Stimulated activated effector memory CD8-positive, alpha-beta T cell treated with anti-CD3 and anti-CD28 coated beads, Interleukin-12 subunit alpha, Interleukin-12 subunit beta, amount 100 ng/mL, for 72 hours (primary cell): ENCODE results near the gene NHP2.
"Not testable (repeated sequence)": the region's sequence is repeated elsewhere in the genome, so short reads cannot be mapped to it uniquely, and the experiment has no call there.

Source experiments
- ATAC-seq: fragments of 150-1000 bp; cut with Tn5 transposase; 2 replicates; pipeline ENCODE4 v1.10.0; 2021
- DNase-seq, 2 donors: peaks; one replicate each; pipeline ENCODE4 v3.0.0; 2021 to 2022; ENCODE audit warnings: low spot score in 2 of 2
- H3K27ac Mint-ChIP-seq: one replicate; pipeline ENCODE4 v1.8.0; 2022; ENCODE audit warnings: mild to moderate bottlenecking, mixed read lengths
- H3K36me3 Mint-ChIP-seq: one replicate; pipeline ENCODE4 v1.8.0; 2022; ENCODE audit warnings: mild to moderate bottlenecking, mixed read lengths
- H3K4me1 Mint-ChIP-seq: one replicate; pipeline ENCODE4 v1.8.0; 2022; ENCODE audit warnings: mixed read lengths
- H3K4me3 Mint-ChIP-seq: one replicate; pipeline ENCODE4 v1.8.0; 2022; ENCODE audit warnings: mild to moderate bottlenecking, mixed read lengths
- H3K9me3 Mint-ChIP-seq: one replicate; pipeline ENCODE4 v1.8.0; 2022; ENCODE audit warnings: mixed read lengths

Gene NHP2

GRCh38 chr5:178150977-178151734 lies 2.5 kb downstream of the NHP2 start:
- Mint-ChIP-seq H3K27ac (peak overlapping the region; percentile 78), H3K4me1 (peaks cover 64% of the 10 kb centered on the region), H3K4me3 (peak overlapping the region; percentile 95), H3K36me3 (peaks cover 77% of the 10 kb centered on the region), H3K9me3 (no peaks in the 10 kb centered on the region)
- no peak for ATAC-seq
- DNase-seq = no peak

GRCh38 chr5:178149199-178149932 lies 4.3 kb downstream of the NHP2 start:
- DNase-seq = no peak
- no peaks in the 10 kb centered on the region for H3K9me3 Mint-ChIP-seq
- H3K4me3 Mint-ChIP-seq = peak overlapping the region; percentile 22
- ATAC-seq = no peak
- H3K27ac Mint-ChIP-seq = peak overlapping the region; percentile 68
- H3K4me1 Mint-ChIP-seq = peaks cover 68% of the 10 kb centered on the region
- peaks cover 95% of the 10 kb centered on the region for H3K36me3 Mint-ChIP-seq

DNA sequence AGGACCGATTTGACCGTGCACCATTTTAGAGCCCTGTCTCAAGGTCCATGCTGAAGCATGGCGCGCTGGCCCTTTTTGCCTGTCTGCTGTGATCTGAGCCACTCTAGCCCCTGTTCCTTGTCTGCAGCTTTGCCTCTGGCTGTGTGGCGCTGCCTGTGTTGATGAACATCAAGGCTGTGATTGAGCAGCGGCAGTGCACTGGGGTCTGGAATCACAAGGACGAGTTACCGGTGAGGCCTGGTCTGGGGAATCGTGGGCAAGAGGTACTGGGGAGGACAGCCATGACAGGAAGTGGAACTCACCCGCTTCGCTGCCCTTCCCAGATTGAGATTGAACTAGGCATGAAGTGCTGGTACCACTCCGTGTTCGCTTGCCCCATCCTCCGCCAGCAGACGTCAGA lies 6.3 kb downstream of the NHP2 start:
- DNase-seq (no peak), ATAC-seq (no peak)
- H3K4me3 Mint-ChIP-seq = no peak overlapping the region
- no peaks in the 10 kb centered on the region for H3K9me3 Mint-ChIP-seq
- H3K27ac Mint-ChIP-seq = no peak overlapping the region
- H3K36me3 Mint-ChIP-seq = peaks cover 99% of the 10 kb centered on the region
- peaks cover 56% of the 10 kb centered on the region for H3K4me1 Mint-ChIP-seq

- no peak overlapping the region for H3K4me3 Mint-ChIP-seq
- peaks cover 100% of the 10 kb centered on the region for H3K36me3 Mint-ChIP-seq
- H3K9me3 Mint-ChIP-seq = no peaks in the 10 kb centered on the region
- DNase-seq (peak; percentile 56 to 77), ATAC-seq (peak; percentile 84)
- H3K27ac Mint-ChIP-seq = no peak overlapping the region
- H3K4me1 Mint-ChIP-seq = peaks cover 43% of the 10 kb centered on the region
Measured at GRCh38 chr5:178145965-178146820, 7.5 kb downstream of the NHP2 start.

DNA sequence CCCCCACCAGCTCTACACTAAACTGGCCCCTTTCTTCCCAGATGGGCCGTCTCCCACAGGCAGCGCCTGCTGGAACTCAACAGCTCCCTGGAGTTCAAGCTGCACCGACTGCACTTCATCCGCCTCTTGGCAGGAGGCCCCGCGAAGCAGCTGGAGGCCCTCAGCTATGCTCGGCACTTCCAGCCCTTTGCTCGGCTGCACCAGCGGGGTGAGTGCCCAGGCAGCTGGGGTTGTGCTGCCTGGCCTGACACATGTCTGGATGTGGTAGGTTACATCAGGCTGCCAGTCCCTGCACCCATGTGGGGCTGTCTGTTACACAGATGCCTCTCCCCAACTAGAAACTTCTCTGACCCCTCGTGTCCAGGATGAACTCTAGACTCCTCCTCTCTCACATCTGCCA lies 9.8 kb downstream of the NHP2 start:
- Mint-ChIP-seq H3K27ac (no peak overlapping the region), H3K4me1 (peaks cover 24% of the 10 kb centered on the region), H3K36me3 (peaks cover 100% of the 10 kb centered on the region), H3K9me3 (no peaks in the 10 kb centered on the region), H3K4me3 (no peak overlapping the region)
- no peak for DNase-seq
- ATAC-seq = no peak

- Mint-ChIP-seq H3K4me3 (no peak overlapping the region), H3K9me3 (no peaks in the 10 kb centered on the region), H3K4me1 (peaks cover 17% of the 10 kb centered on the region), H3K36me3 (peaks cover 100% of the 10 kb centered on the region), H3K27ac (peak overlapping the region; percentile 26)
- ATAC-seq = no peak
- no peak for DNase-seq
Measured at GRCh38 chr5:178143246-178143645, 10.4 kb downstream of the NHP2 start.

- DNase-seq = no peak
- Mint-ChIP-seq H3K27ac (peak overlapping the region; percentile 26), H3K36me3 (peaks cover 98% of the 10 kb centered on the region), H3K9me3 (no peaks in the 10 kb centered on the region), H3K4me3 (no peak overlapping the region), H3K4me1 (peaks cover 11% of the 10 kb centered on the region)
- ATAC-seq = no peak
Measured at GRCh38 chr5:178142642-178143041, 11.0 kb downstream of the NHP2 start.

DNA sequence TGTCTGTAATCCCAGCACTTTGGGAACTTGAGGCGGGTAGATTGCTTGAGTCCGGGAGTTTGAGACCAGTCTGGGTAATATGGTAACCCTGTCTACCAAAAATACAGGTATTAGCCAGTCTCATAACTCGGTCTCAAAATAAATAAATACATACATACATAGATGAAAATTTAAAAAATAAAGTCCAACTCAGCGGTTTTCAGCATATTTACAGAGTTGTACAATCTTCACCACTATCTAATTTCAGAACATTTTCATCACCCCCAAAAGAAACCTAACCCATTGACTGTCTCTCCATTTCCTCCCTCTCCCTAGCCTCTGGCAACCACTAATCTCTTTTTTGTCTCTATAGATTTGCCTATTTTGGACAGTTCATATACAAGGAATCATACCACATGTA lies 12.1 kb downstream of the NHP2 start:
- peaks cover 87% of the 10 kb centered on the region for H3K36me3 Mint-ChIP-seq
- no peak overlapping the region for H3K27ac Mint-ChIP-seq
- no peak for ATAC-seq

DNA sequence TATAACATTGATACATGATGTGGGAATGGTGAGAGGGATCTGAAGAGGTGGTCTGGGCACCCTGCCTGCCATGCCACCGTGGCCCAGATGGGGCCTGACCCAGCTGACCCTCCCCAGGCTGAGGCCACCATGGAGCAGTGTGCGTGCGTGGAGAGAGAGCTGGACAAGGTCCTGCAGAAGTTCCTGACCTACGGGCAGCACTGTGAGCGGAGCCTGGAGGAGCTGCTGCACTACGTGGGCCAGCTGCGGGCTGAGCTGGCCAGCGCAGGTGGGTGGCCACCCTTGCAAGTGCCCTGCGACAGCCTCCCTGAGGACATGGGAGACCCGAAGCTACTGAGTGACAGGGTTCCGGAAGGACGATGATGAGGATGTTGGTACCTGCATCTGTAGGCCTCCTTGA lies 15.7 kb downstream of the NHP2 start:
- ATAC-seq (no peak), DNase-seq (no peak)
- no peaks in the 10 kb centered on the region for H3K9me3 Mint-ChIP-seq
- peaks cover 74% of the 10 kb centered on the region for H3K36me3 Mint-ChIP-seq
- H3K27ac Mint-ChIP-seq = no peak overlapping the region
- H3K4me1 Mint-ChIP-seq = peaks cover 7% of the 10 kb centered on the region
- H3K4me3 Mint-ChIP-seq = no peak overlapping the region

More for the DNA sequence above, 12.1 kb downstream of the NHP2 start:
- DNase-seq = no peak
- Mint-ChIP-seq H3K4me3 (no peak overlapping the region), H3K9me3 (no peaks in the 10 kb centered on the region), H3K4me1 (peaks cover 13% of the 10 kb centered on the region)

GRCh38 chr5:178136990-178137389 lies 16.7 kb downstream of the NHP2 start:
- DNase-seq = no peak
- Mint-ChIP-seq H3K4me3 (no peak overlapping the region), H3K4me1 (peaks cover 7% of the 10 kb centered on the region), H3K36me3 (peaks cover 65% of the 10 kb centered on the region), H3K27ac (peak overlapping the region; percentile 33), H3K9me3 (no peaks in the 10 kb centered on the region)
- no peak for ATAC-seq

- DNase-seq = no peak
- H3K36me3 Mint-ChIP-seq = peaks cover 59% of the 10 kb centered on the region
- no peak for ATAC-seq
- H3K4me1 Mint-ChIP-seq = peaks cover 12% of the 10 kb centered on the region
- no peaks in the 10 kb centered on the region for H3K9me3 Mint-ChIP-seq
- H3K4me3 Mint-ChIP-seq = peak overlapping the region; percentile 71
- H3K27ac Mint-ChIP-seq = peak overlapping the region; percentile 61
Measured at GRCh38 chr5:178131446-178131996, 22.2 kb downstream of the NHP2 start.

- Mint-ChIP-seq H3K4me1 (peaks cover 10% of the 10 kb centered on the region), H3K36me3 (peaks cover 55% of the 10 kb centered on the region), H3K27ac (peak within 1 kb of the TSS; percentile 61), H3K9me3 (no peaks in the 10 kb centered on the region), H3K4me3 (peak within 1 kb of the TSS; percentile 71)
- ATAC-seq = peak; percentile 90
- peak; percentile 74 to 89 for DNase-seq
Measured at GRCh38 chr5:178130576-178131445, 22.9 kb downstream of the NHP2 start, which contains the start of gene RMND5B. Gene RMND5B, plus strand, starts transcription at chr5:178131014. Its CDS starts 7,106 bp downstream, at chr5:178138120.

DNA sequence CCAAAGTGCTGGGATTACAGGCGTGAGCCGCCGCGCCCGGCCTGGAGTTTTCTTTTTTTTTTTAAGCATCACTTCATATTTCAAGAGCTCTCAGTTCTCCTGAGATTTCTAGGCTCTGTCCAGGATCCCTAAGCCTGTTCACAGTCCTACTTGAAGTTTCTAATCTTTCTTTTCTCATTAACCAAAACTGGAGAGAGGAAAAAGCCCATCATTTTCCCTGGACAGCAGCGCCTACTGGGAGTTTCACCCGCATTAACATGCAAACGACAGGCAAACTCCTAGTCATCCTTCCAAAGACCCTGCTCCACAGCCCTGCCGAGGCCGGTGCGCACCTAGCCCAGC lies 23.5 kb downstream of the NHP2 start:
- Mint-ChIP-seq H3K36me3 (peaks cover 51% of the 10 kb centered on the region), H3K4me1 (peaks cover 10% of the 10 kb centered on the region), H3K4me3 (peak overlapping the region; percentile 71), H3K27ac (peak overlapping the region; percentile 29)
- not testable (repeated sequence) for DNase-seq, H3K9me3 Mint-ChIP-seq, ATAC-seq

DNA sequence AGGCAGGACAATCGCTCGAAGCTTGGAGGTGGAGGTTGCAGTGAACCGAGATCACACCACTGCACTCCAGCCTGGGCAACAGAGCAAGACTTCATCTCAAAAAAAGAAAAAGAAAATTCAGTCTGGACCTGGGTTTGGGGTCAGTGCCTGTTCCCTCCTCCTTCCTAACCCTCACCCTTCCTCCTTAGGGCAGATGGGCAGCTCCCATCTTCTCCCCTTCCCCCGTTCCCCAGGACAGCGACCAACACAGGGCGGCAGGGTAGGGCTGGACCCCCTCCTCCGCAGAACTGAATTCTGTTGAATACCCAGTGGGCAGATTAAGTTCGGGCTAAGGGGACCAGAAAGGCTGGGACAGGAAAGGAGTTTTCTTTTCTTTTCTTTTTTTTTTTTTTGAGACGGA lies 24.4 kb downstream of the NHP2 start:
- Mint-ChIP-seq H3K36me3 (peaks cover 54% of the 10 kb centered on the region), H3K27ac (peak overlapping the region; percentile 70), H3K4me1 (peaks cover 10% of the 10 kb centered on the region), H3K4me3 (no peak overlapping the region), H3K9me3 (no peaks in the 10 kb centered on the region)
- DNase-seq = no peak
- no peak for ATAC-seq
